Measurements from ENCODE around the gene NME7.

NME7 gene

GRCh38 chr1:169271098-169271497, 96.5 kb downstream of the NME7 start:
- FAIRE-seq (peak; percentile 89), DNase-seq (ENCODE audit: insufficient read length, low spot score) (peak; percentile 17)
- TF ChIP-seq SPI1 (IDR thresholded peaks at IDR 0.05; ENCODE audit: low read depth, low read length) (peak; percentile 96), POLR2A (IDR thresholded peaks at IDR 0.05; ENCODE audit: low read depth, low read length) (no peak), POU2F2 (IDR thresholded peaks at IDR 0.05; ENCODE audit: low read depth, low read length) (no peak), PAX5 (IDR thresholded peaks at IDR 0.05; ENCODE audit: insufficient read depth, low read length, severe bottlenecking) (no peak), POLR2AphosphoS5 (IDR thresholded peaks at IDR 0.05; ENCODE audit: low read depth, low read length) (no peak), TAF1 (IDR thresholded peaks at IDR 0.05; ENCODE audit: low read depth, low read length) (no peak)

DNA sequence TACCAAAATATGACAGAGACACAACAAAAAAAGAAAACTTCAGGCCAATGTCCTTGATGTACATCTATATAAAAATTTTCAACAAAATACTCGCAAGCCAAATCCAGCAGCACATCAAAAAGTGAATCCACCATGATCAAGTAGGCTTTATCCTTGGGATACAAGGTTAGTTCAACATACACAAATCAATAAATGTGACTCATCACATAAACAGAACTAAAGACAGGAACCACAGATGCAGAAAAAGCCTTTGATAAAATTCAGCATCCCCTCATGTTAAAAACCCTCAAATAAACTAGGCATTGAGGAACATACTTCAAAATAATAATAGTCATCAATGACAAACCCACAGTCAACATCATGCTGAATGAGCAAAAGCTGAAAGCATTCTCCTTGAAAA, 101.5 kb downstream of the NME7 start:
- DNase-seq (ENCODE audit: insufficient read length, low spot score) (no peak), FAIRE-seq (no peak)
- no peak for TF ChIP-seq TAF1 (IDR thresholded peaks at IDR 0.05; ENCODE audit: low read depth, low read length)
- no peak for TF ChIP-seq POLR2A (IDR thresholded peaks at IDR 0.05; ENCODE audit: low read depth, low read length)
- TF ChIP-seq PAX5 (IDR thresholded peaks at IDR 0.05; ENCODE audit: insufficient read depth, low read length, severe bottlenecking): no peak
- no peak for TF ChIP-seq POLR2AphosphoS5 (IDR thresholded peaks at IDR 0.05; ENCODE audit: low read depth, low read length)
- TF ChIP-seq POU2F2 (IDR thresholded peaks at IDR 0.05; ENCODE audit: low read depth, low read length): no peak

DNA sequence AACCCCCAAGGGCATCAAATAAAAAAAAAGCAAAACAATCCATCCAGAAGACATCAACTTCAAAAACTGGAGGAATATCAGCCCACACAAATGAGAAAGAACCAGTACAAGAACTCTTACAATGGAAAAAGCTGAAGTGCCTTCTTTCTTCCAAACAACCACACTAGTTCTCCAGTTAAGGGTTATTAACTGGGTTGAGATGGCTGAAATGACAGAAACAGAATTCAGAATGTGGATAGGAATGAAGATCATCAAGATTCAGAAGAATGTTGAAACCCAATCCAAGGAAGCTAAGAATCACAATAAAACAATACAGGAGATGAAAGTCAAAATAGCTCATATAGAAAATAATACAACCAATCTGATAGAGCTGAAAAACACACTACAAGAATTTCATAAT, 104.5 kb downstream of the NME7 start:
- DNase-seq (ENCODE audit: insufficient read length, low spot score): no peak
- no peak for FAIRE-seq
- no peak for TF ChIP-seq POU2F2 (IDR thresholded peaks at IDR 0.05; ENCODE audit: low read depth, low read length)

- no peak for FAIRE-seq
Measured at GRCh38 chr1:169261884-169262283, 105.7 kb downstream of the NME7 start.

GRCh38 chr1:169260478-169261151, 107.0 kb downstream of the NME7 start:
- FAIRE-seq: no peak
- DNase-seq (ENCODE audit: insufficient read length, low spot score): no peak
- TF ChIP-seq PAX5 (IDR thresholded peaks at IDR 0.05; ENCODE audit: insufficient read depth, low read length, severe bottlenecking): no peak
- TF ChIP-seq TAF1 (IDR thresholded peaks at IDR 0.05; ENCODE audit: low read depth, low read length): no peak
- no peak for TF ChIP-seq POU2F2 (IDR thresholded peaks at IDR 0.05; ENCODE audit: low read depth, low read length)
- TF ChIP-seq POLR2A (IDR thresholded peaks at IDR 0.05; ENCODE audit: low read depth, low read length): no peak
- TF ChIP-seq SPI1 (IDR thresholded peaks at IDR 0.05; ENCODE audit: low read depth, low read length): no peak
- no peak for TF ChIP-seq POLR2AphosphoS5 (IDR thresholded peaks at IDR 0.05; ENCODE audit: low read depth, low read length)

More at GRCh38 chr1:169261884-169262283, 105.7 kb downstream of the NME7 start:
- no peak for DNase-seq (ENCODE audit: insufficient read length, low spot score)
- TF ChIP-seq POU2F2 (IDR thresholded peaks at IDR 0.05; ENCODE audit: low read depth, low read length) (no peak), SPI1 (IDR thresholded peaks at IDR 0.05; ENCODE audit: low read depth, low read length) (no peak), POLR2AphosphoS5 (IDR thresholded peaks at IDR 0.05; ENCODE audit: low read depth, low read length) (no peak), PAX5 (IDR thresholded peaks at IDR 0.05; ENCODE audit: insufficient read depth, low read length, severe bottlenecking) (no peak), TAF1 (IDR thresholded peaks at IDR 0.05; ENCODE audit: low read depth, low read length) (no peak), POLR2A (IDR thresholded peaks at IDR 0.05; ENCODE audit: low read depth, low read length) (no peak)

GRCh38 chr1:169259816-169260215, 107.8 kb downstream of the NME7 start:
- DNase-seq (ENCODE audit: insufficient read length, low spot score) (no peak), FAIRE-seq (no peak)

DNA sequence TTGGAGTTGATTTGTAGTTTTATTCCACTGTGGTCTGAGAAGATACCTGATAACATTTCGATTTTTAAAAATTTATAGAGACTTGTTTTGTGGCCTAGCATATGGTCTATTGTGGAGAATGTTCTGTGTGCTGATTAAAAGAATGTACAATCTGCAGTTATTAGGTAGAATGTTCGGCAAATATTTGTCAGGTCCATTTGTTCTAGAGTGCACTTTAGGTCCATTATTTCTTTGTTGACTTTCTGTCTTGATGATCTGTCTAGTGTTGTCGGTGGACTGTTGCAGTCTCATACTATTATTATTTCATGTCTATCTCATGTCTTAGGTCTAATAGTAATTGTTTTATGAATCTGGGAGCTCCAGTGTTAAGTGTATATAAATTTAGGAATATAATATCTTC, 116.8 kb downstream of the NME7 start:
- no peak for FAIRE-seq
- DNase-seq (ENCODE audit: insufficient read length, low spot score): no peak
- no peak for TF ChIP-seq TAF1 (IDR thresholded peaks at IDR 0.05; ENCODE audit: low read depth, low read length)
- TF ChIP-seq PAX5 (IDR thresholded peaks at IDR 0.05; ENCODE audit: insufficient read depth, low read length, severe bottlenecking): no peak
- no peak for TF ChIP-seq POLR2AphosphoS5 (IDR thresholded peaks at IDR 0.05; ENCODE audit: low read depth, low read length)
- TF ChIP-seq POU2F2 (IDR thresholded peaks at IDR 0.05; ENCODE audit: low read depth, low read length): no peak
- TF ChIP-seq POLR2A (IDR thresholded peaks at IDR 0.05; ENCODE audit: low read depth, low read length): no peak
- no peak for TF ChIP-seq SPI1 (IDR thresholded peaks at IDR 0.05; ENCODE audit: low read depth, low read length)

More at GRCh38 chr1:169259816-169260215, 107.8 kb downstream of the NME7 start:
- TF ChIP-seq POLR2A (IDR thresholded peaks at IDR 0.05; ENCODE audit: low read depth, low read length) (no peak), POLR2AphosphoS5 (IDR thresholded peaks at IDR 0.05; ENCODE audit: low read depth, low read length) (no peak), POU2F2 (IDR thresholded peaks at IDR 0.05; ENCODE audit: low read depth, low read length) (no peak), SPI1 (IDR thresholded peaks at IDR 0.05; ENCODE audit: low read depth, low read length) (no peak), TAF1 (IDR thresholded peaks at IDR 0.05; ENCODE audit: low read depth, low read length) (no peak), PAX5 (IDR thresholded peaks at IDR 0.05; ENCODE audit: insufficient read depth, low read length, severe bottlenecking) (no peak)

- TF ChIP-seq SPI1 (IDR thresholded peaks at IDR 0.05; ENCODE audit: low read depth, low read length) (no peak), TAF1 (IDR thresholded peaks at IDR 0.05; ENCODE audit: low read depth, low read length) (no peak), PAX5 (IDR thresholded peaks at IDR 0.05; ENCODE audit: insufficient read depth, low read length, severe bottlenecking) (no peak), POLR2A (IDR thresholded peaks at IDR 0.05; ENCODE audit: low read depth, low read length) (no peak), POU2F2 (IDR thresholded peaks at IDR 0.05; ENCODE audit: low read depth, low read length) (no peak), POLR2AphosphoS5 (IDR thresholded peaks at IDR 0.05; ENCODE audit: low read depth, low read length) (no peak)
- no peak for FAIRE-seq
- no peak for DNase-seq (ENCODE audit: insufficient read length, low spot score)
Measured at GRCh38 chr1:169250022-169250421, 117.6 kb downstream of the NME7 start.

- DNase-seq (ENCODE audit: insufficient read length, low spot score) (no peak), FAIRE-seq (no peak)
- TF ChIP-seq POLR2A (IDR thresholded peaks at IDR 0.05; ENCODE audit: low read depth, low read length) (no peak), POLR2AphosphoS5 (IDR thresholded peaks at IDR 0.05; ENCODE audit: low read depth, low read length) (no peak), POU2F2 (IDR thresholded peaks at IDR 0.05; ENCODE audit: low read depth, low read length) (no peak), SPI1 (IDR thresholded peaks at IDR 0.05; ENCODE audit: low read depth, low read length) (no peak), PAX5 (IDR thresholded peaks at IDR 0.05; ENCODE audit: insufficient read depth, low read length, severe bottlenecking) (no peak), TAF1 (IDR thresholded peaks at IDR 0.05; ENCODE audit: low read depth, low read length) (no peak)
Measured at GRCh38 chr1:169249611-169250010, 118.0 kb downstream of the NME7 start.

DNA sequence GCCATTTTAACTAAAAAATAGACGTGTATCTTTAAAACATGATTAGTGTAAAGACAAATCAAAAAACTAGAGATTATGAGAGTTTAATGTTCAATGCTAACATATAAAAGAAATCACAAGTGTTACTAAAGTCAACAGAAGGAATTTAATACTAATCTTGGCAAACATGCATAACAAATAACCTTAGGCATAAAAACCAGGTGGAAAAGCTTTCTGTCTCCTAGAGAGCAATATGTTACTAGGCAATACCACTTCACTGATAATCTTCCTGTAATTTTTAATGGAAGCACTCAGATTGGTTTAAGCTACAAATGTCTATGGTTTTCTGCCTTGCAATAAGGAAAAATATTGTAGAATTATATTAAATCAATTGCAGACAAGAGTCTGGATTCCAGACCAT, 121.9 kb downstream of the NME7 start:
- DNase-seq (ENCODE audit: insufficient read length, low spot score) (no peak), FAIRE-seq (no peak)
- no peak for TF ChIP-seq POU2F2 (IDR thresholded peaks at IDR 0.05; ENCODE audit: low read depth, low read length)
- TF ChIP-seq PAX5 (IDR thresholded peaks at IDR 0.05; ENCODE audit: insufficient read depth, low read length, severe bottlenecking): no peak
- no peak for TF ChIP-seq POLR2AphosphoS5 (IDR thresholded peaks at IDR 0.05; ENCODE audit: low read depth, low read length)
- no peak for TF ChIP-seq POLR2A (IDR thresholded peaks at IDR 0.05; ENCODE audit: low read depth, low read length)
